ENCODE data around the gene MAPK10.
"Not testable (repeated sequence)": the region's sequence is repeated elsewhere in the genome, so short reads cannot be mapped to it uniquely, and the experiment has no call there.

MAPK10 gene

GRCh38 chr4:86034616-86035015, 325.2 kb downstream of the MAPK10 start:
- DNase-seq (ENCODE audit: low spot score): no peak

DNA sequence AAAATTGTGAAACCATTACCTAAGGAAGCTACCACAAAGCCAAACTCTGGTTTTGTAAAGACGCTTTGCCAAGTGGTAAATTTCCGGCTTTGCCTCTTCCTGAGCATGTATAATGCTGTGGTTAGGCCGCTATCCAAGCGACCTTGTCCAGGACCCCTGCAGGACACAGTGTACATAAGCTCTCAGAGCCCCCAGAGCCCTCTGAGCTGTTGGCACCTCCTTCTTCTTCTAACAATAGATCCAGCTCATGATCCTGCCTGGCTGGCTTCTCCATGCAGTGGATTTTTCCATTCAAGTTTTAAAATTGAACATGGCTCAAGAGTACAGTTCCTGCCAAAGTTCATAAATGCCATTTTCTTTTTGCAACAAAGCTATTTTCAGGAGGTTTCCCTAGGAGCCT, 326.7 kb downstream of the MAPK10 start:
- peak; percentile 35 for DNase-seq (ENCODE audit: low spot score)

GRCh38 chr4:86032476-86033022, 327.3 kb downstream of the MAPK10 start:
- peak; percentile 81 for DNase-seq (ENCODE audit: low spot score)

DNA sequence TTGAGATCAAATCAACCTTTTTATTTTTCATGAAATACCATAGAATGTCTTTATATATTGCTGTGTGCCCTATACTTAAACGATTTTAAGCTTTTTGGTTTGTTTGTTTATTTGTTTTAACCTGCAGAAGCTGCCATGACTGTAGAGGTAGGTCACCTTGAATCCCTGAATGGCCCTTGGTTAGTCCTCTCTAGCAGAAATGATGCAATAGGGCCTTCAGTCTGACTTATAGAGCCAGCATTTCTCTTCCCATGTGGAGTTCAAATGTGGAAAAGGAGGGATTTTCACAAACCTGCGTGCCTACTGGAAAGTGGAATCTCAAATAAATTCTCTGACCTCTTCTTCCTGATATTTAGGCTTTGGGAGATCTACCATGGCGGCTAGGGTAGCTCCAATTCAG, 327.9 kb downstream of the MAPK10 start:
- DNase-seq (ENCODE audit: low spot score): no peak

- DNase-seq (ENCODE audit: low spot score): no peak
Measured at GRCh38 chr4:86026720-86027119, 333.1 kb downstream of the MAPK10 start.

DNA sequence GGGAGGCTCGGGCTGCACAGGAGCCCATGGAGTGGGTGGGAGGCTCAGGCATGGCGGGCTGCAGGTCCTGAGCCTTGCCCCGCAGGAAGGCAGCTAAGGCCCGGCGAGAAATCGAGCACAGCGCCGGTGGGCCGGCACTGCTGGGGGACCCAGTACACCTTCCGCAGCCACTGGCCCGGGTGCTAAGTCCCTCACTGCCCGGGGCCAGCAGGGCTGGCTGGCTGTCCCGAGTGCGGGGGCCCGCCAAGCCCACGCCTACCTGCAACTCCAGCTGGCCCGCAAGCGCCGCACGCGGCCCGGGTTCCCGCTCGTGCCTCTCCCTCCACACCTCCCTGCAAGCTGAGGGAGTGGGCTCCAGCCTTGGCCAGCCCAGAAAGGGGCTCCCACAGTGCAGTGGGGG, 338.2 kb downstream of the MAPK10 start:
- DNase-seq (ENCODE audit: low spot score): not testable (repeated sequence)

DNA sequence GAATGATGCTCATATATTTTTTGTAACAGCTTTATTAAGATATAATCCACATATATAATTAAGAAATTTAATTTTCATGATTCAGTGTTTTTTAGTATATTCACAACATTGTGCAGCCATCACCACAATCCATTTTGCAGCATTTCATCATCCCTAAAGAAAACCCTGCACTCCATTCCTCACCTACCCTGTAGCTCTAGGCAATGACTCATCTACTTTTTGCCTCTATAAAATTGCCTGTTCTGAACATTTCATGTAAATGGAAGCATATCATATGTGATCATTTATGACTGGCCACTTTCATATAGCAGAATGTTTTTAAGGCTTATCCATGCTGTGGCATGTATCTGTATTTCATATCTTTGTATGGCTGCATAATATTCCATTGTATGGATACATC, 339.9 kb downstream of the MAPK10 start:
- DNase-seq (ENCODE audit: low spot score): no peak

GRCh38 chr4:86019362-86019761, 340.5 kb downstream of the MAPK10 start:
- no peak for DNase-seq (ENCODE audit: low spot score)

DNA sequence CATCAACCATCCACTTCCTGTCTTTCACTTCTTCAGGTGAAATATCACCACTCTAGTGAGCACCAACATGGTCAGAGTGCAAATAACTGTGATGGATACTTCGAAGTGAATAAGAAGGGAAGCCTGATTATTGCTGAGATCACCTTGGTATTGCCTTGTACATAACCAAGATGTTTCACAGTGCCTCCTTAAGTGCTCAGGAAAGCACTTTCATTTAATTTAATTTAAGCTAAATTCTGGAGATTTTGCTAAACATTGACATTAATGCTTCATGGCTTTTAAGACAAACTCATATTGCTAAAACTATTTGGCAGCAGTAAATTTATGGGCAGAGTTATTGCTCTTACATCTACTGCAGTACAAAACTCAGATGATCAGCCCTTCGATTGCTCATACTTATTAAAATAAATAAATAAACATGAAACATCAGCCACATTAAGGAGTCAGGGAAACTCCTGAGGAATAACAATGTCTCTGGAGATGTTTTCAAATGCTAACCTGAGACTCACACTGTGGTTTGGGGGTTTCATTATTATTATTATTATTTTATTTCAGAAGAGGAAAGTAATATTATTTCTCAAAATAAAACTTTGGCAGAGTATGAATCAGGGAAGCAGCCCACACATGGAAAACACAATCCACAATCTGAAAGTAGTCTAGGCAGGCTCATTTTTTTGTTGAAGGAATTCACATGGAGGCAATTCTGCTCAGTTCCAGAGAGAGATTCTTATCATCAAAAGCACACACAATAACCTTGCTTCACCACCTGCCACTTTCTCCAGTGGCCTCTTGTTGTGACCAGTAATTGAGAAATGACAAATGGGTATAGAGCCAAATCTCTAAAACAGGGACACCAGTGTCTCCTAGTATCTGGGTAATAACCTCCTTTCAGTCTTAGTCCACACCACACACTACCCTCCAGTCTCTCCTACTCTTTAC, 344.2 kb downstream of the MAPK10 start:
- DNase-seq (ENCODE audit: low spot score): no peak

DNA sequence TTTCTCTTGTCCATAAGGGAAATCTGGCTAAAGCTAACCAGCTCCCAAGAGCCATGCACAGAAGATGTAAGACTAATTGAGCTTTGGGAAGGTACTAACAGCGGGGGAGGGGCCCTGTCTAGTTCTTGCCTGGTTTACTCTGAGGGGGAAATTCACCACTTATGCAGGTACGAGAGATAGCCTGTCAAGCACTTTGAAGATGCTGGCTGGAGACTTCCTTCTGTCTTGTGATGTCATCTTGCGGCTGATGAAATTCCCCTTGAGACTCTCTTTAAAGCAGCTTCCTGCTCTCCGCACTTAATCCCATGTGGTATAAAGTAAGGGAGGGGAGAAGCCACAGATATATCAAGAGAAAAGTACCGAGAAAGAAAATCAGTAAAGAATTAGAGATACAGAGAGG, 345.3 kb downstream of the MAPK10 start:
- no peak for DNase-seq (ENCODE audit: low spot score)

DNA sequence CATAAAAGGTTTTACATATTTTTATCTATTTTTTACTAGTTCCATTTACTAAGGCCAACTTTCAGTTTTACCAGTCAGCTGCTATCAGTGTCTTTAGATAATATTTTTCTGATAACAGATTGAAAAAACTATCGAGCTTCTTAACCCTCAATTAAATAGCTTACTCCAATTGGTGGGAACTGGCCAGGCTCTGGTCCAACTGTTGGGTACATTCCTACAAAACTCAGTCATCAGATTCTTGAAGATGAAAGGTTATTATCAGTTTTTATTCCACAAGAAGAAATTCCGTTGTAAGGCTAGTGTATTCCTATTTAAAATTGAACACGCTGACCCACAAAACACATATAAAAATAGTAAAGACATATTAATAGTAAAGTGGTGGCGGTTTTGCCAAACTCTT, 346.2 kb downstream of the MAPK10 start:
- no peak for DNase-seq (ENCODE audit: low spot score)

DNA sequence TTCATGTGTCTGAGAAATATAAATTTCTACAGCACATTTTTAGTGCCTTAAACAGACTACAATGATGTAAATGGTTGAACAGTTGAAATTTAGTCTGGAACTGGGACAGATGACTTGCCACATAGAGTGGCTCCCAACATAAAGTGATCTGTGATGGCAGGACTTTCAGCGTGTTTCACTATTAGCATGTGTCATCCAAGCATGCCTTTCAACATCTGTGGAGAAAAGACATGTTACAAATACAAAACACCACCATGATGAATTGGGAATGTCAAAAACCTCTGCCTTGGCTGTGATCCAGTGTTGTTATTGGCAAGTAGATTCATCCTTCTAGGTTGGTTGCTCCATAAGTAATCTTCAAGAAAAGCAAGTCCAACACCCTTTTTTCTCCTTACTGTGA, 348.7 kb downstream of the MAPK10 start:
- peak; percentile 84 for DNase-seq (ENCODE audit: low spot score)

DNA sequence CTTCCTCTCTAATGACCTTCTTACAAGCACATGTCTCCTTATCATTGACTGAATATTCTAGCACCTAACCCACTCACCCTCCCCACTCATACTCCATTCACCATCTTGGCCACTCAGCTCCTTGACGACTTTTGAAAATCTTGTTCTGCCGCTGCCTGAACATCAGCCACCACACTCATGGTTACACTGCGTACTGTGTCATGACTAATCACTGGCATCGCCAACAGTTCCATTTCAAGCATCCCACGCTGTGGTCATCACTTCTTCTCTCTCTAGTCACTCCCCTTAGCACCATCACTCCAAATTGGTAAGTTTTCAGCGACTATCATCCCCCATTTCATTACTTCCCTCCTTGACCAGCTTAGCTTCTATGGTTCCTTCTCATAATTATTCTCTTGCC, 352.8 kb downstream of the MAPK10 start:
- DNase-seq (ENCODE audit: low spot score): no peak

GRCh38 chr4:86006057-86006456, 353.8 kb downstream of the MAPK10 start:
- DNase-seq (ENCODE audit: low spot score): no peak

DNA sequence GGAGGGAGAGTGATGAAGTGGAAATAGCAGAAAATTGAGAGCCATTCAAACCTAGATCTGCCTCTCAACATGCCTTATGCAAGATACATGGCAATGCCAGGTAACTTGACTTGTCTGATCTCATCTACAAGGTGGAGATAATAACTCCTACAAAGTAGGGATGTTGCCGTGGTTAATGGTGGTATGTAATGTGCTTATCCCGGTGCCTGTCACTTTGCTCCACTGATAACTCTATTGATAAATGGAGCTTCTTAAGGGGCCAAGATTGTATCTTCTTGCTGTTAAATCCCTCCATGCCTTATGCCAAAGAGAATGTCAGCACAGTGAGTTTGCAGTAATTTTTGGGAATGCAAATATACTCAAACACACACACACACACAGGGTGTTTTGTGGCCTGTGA, 355.8 kb downstream of the MAPK10 start:
- no peak for DNase-seq (ENCODE audit: low spot score)

DNA sequence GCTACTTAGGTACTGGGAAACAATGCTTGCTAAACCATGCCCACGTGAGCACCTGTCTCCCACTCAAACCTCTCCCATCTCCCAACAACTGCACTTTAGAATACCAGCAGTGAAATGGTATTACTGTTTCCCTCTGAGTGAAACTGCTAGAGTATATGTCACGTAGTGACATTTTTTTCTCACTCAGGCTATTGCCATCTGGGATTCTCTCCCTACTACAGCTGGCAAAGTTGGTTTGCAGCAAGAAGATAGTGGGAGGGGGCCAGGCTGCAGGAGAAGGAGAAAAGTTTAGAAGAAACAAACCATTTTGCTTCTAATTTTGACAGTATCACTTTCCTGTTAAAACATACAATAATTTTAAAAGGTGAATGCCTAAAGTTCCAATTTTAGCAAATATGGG, 358.3 kb downstream of the MAPK10 start:
- DNase-seq (ENCODE audit: low spot score): no peak

DNA sequence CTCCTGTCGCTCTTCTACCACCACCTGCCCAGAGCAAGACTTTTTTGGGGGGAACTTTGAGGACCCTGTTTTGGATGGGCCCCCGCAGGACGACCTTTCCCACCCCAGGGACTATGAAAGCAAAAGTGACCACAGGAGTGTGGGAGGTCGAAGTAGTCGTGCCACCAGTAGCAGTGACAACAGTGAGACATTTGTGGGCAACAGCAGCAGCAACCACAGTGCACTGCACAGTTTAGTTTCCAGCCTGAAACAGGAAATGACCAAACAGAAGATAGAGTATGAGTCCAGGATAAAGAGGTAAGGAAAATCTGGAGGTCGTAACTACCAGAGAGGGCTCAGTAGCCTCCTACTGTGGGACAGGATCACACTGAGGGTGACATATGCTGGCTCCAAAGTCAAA, 364.5 kb downstream of the MAPK10 start:
- DNase-seq (ENCODE audit: low spot score): no peak

DNA sequence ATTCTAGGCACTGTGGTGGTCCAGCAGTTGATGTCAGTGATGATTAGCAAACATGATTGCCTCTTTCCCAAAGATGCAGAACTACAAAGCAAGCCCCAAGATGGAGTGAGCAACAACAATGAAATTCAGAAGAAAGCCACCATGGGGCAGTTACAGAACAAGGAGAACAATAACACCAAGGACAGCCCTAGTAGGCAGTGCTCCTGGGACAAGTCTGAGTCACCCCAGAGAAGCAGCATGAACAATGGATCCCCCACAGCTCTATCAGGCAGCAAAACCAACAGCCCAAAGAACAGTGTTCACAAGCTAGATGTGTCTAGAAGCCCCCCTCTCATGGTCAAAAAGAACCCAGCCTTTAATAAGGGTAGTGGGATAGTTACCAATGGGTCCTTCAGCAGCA, 365.3 kb downstream of the MAPK10 start:
- DNase-seq (ENCODE audit: low spot score): no peak

DNA sequence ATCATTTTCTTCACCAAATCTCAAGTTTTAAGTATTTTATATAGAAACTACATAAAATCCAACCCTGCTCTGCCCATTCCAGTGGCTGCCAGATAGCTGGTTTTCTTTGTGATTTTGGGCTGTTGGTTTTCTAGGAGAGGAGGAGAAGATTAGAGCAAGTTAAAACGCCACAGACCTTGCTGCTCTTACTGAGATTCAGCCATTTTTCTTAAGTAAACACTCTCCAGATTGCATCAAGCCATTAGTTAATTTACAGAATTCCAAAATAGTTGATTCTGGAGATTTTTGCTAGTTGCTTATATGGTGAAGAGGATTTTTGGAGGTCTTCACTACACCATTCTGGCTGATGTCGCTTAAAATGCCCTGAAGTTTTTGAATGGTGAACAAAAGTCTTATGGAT, 366.2 kb downstream of the MAPK10 start:
- no peak for DNase-seq (ENCODE audit: low spot score)

DNA sequence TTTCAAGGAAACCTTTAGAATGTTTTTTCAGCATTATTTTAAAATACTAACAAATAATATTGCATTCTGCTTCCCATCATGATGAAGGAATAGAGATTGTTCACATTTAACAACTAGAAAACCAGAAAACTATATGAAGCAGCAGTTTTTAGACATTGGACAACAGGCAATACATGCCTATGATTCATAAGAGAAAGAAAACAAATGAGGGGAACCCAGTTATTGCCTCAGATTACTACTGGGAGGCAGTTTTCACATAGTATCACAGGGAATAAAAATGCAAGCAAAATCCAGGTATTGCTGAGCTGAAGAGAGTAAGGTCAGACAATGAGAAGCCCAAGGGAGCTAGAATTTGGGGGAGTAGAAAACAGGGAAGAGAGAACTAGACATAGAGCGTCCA, 373.6 kb downstream of the MAPK10 start:
- no peak for DNase-seq (ENCODE audit: low spot score)

- DNase-seq (ENCODE audit: low spot score): no peak
Measured at GRCh38 chr4:85979276-85979675, 380.6 kb downstream of the MAPK10 start.

DNA sequence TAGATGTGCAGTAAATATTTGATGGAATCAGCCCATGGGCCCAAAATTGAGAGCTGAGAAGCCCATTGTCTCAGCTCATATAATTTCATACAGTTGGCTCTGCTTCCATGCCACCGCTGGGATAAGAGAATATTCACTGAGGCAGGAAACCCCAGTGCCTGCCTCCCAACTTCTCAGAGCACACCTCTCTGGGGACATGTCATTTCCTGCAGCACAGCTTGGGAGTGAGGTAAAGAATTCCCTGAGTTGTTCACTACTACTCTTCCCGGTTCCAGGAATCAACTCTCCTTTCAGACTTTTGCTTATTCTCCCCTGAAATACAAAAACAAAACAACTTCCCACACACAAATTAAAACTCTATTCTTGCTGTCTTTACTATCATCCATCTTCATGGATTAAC, 389.3 kb downstream of the MAPK10 start:
- DNase-seq (ENCODE audit: low spot score): no peak

DNA sequence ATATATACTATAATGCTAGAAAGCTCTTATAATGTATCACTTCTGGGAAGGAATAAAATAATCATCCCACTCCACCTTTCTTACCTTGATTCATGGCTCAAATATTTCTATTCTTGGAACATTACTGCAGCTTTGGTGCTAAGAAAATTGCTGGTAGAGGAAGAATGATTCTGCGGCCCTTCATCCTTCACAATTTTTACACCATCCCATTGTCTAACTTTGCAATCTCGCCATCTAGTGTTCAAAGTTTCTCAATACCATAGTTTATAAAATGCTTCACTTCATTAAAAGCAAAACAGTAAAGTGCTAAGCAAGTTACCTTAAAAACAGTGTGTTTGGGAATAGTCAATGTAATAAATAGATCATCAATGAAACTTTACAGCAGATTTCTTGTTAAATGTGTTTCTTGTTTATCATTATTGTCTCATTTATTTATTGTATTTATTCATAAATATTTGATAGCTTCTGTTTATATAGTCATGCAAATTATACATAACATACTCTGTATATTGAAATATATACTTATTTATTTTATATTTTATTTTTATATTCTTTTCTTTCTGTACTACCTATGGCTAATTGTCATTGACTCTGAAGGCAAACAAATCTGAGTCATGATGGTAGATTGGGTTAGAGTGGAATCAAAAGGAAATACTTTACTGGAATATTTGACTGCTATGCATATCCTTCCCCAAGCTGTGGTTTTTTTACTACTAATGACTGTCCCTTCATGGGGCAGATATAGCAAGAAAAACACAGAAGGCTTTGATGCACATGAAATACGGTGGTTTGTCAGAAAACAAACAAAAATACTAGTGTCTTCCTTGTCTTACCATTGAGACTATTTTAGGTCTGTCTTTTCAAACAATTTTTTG, 390.7 kb downstream of the MAPK10 start:
- peak; percentile 61 for DNase-seq (ENCODE audit: low spot score)

Data from AG20443 (cell line).